Ramos (cell line): Measurements from ENCODE around the gene CT47C1.

Source experiments
- in situ Hi-C: fragments of 300-500 bp; cut with MboI; formaldehyde crosslinking; loops from one replicate; pipeline ENCODE4 v1.14.3; 2022; ENCODE audit warnings: low sequenced_read_pairs; ENCODE audit not compliant: unreplicated experiment

CT47C1 gene

GRCh38 chrX:119073200-119073905, 560 bp downstream of the CT47C1 start:
- in situ Hi-C loops: no loop called here

DNA sequence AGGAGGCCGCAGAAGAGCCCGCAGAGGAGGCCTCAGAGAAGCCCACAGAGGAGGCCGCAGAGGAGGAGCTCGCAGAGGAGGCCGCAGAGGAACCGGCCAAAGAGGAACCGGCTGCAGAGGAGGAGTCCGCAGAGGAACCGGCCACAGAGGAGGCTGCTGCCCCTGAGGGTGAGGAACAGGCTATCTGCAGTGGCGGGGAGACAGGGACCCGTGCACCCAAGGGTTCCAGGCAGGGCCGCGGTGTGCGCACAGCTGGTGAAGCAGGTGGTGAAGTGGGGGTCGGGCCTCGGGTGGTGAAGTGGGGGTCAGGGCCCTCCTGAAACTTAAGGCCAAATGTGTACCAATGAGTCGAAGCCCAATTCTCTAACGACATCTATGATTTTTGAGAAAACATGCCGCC, 1.1 kb downstream of the CT47C1 start:
- in situ Hi-C loops: no loop called here

- in situ Hi-C loops: no loop called here
Observed at GRCh38 chrX:119075270-119076025, 2.7 kb downstream of the CT47C1 start.

- in situ Hi-C loops: no loop called here
Observed at GRCh38 chrX:119082278-119082677, 9.5 kb downstream of the CT47C1 start.

DNA sequence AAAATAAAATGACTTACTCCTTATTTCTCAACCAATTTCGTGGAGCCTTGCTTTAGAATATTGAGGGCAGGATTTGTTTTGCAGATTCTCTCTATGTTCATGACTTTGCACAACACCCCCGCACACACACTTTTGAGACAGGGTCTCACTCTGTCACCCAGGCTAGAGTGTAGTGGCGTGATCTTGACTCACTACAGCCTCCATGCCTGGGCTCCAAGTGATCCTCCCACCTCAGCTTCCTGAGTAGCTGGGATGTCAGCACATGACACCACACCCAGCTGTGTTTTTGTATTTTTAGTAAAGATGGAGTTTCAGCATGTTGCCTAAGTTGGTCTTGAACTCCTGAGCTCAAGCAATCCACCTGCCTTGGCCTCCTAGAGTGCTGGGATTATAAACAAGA, 12.0 kb downstream of the CT47C1 start:
- in situ Hi-C loops: no loop called here

DNA sequence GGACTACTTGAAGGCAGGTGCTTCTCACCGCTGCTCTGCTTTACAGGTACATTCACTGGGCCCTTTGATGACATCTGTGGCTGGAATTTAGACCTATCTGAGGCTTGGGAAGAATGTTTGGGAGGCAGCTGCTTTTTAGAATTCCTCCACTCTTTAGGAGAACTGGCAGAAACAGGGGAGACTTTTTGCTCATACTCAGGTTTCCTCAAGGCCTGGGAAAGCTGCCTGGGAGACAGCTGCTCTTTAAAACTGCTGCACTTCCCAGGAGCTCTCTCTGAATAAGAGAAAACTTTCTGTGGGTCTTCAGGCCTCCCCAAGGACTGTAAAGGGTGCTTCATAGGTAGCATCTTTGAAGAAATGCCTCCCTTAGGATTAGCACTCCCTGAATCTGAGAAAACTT, 14.3 kb downstream of the CT47C1 start:
- in situ Hi-C loops: no loop called here

GRCh38 chrX:119089619-119090018, 16.8 kb downstream of the CT47C1 start:
- in situ Hi-C loops: no loop called here

DNA sequence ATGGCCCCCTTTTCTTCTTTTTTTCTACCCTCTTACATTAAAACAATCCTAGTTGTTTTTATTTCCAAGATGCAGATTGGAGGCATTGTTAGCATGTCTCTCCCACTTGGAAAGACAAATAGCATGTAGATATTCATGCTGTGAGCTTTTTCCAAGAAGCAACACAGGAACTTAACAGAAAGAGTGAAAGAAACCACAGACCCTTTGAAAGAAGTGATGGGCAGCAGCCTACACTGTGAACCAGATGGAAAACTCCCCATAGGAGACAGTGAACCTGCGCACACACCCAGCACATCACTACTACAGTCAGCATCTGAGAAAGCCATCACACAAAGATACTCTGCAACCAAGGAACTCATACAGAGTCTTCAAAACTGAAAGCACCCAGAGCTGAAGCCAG, 17.8 kb downstream of the CT47C1 start:
- in situ Hi-C loops: no loop called here

DNA sequence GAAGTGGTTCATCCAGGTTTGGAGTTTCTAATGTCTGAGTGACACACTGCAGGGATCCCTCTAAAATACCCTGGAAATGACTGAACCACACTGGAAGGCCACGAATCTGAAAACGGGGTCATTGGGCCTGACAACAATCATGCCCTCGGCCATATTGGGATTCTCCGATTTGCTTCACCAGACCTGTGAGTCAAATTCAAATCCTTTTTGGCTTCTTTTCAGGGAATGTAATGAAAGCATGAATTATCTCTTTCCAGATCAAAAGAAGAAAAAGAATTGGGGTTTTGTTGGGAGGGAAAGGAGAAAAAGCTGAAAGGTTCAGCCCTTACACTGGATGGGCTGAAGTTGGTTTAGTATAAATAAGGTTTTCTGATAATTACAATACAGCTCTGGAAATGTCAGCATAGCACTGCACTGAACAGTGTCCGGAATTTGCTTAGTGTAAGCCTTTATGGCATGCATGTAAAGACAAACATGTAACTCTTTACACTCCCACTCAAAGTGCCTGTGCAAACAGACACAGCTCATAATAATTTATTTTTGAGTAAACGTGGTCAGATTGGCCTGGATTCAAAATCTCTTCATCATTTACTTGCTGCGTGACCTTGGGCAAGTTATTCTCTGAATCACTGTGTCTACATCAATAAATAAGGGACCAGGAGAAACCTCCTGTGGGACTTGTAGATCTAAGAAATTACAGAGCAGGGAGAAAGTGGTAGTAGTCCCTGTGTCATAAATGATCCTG, 21.4 kb downstream of the CT47C1 start:
- in situ Hi-C loops: no loop called here

DNA sequence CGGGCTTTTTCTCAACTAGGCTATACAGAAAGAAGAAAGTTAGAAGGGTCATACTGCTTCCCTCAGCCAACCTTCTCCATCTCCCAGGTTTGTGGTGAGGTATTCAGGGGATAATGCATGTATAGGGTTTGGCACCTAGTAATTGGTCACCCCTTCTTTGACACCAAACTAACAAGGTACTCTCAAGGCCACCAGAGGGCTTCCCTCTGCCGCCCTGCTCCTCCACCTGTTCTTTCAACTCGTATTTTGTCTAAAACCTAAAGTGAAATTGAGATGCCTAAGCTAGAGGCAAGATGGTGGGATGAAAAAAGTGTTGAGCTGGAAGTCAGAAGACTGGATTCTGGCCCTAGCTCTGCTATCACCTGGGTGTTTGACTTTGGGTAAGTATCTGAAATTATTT, 22.0 kb downstream of the CT47C1 start:
- in situ Hi-C loops: no loop called here

DNA sequence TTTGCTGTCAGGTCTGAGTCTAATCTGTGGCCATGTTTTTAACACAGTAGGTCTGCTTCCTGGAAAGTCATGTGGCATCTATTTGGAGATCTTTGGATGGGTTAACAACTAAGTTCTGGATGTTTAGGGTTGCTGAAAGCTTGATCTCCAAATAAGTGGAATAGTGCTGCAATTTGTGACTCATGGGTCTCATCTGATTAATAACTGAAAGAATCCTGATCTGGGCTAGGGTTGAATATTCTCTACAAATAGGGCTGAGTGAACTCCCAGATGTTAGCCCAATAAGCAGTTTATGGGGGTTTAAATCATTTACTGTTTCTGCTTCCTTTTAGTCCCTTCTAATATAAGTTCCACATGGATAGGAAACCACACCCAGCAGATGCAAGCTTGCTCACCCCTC, 23.1 kb downstream of the CT47C1 start:
- in situ Hi-C loops: no loop called here

GRCh38 chrX:119101168-119101567, 28.4 kb downstream of the CT47C1 start:
- in situ Hi-C loops: no loop called here

GRCh38 chrX:119105826-119106225, 33.0 kb downstream of the CT47C1 start:
- in situ Hi-C loops: no loop called here

DNA sequence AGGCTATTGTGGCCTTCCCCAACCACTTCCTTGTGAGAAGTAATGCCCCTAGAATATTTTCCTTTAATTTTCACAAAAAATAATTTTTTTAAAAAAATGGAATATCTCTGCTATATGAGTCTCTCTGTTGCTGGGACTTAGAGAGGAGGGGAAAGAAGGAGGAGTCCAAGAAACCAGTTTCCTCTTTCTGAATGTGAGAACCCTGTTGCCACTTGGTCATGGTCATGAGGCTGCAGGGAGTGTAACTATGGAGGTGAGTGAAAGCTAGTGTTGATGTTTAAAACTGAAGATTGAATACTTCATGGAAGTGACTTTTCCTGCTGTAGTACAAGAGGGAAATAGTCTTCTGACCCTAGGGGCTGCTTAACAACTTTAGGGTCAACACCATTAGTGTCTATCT, 34.4 kb downstream of the CT47C1 start:
- in situ Hi-C loops: no loop called here

DNA sequence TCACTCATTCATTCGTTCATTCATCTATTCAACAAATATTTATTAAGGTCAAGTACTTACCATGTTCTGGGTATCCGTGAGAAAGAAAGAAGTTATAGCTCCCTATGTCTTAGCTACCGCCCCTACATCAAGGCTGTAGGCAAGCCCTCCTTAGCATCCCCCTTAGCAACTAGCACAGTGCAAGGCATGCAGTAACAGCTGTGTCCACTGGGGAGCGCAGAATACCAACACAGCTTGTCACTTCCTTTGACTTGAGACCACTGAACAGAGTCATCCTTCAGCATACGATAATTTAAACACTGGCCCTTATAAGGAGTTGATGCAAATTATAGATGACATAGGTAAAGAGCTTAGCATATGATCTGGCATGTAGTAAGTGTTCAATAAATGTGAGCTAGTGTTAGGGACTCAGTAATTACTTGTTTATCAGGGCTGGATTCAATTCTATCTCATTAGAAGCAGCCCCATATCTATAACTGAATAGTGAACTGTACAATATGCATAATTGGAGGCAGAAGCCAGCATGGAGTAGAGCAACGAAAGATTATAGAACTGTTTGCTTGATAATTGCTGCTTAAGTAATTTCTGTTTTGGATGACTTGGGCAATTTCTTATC, 46.1 kb downstream of the CT47C1 start:
- in situ Hi-C loops: no loop called here

DNA sequence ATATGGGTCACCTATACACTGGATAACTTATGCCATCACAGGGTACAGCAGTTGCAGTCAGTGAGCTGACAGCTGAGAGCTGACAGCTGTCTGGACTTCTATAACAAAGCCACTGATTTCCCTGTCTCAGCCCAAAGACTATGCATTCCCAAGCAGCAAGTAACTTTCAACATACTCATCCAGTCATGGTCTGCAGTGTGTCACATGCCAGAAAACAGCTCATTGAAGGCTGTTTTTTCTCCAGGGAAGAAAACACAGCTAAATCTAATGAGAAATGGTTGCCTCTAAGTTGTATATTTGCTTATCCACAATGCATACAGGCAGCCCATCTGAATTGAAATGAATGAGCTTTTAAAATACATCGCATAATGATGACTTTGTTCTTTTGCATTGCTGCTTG, 48.5 kb downstream of the CT47C1 start:
- in situ Hi-C loops: no loop called here
